Measurements from ENCODE around the gene JCAD.
"Not testable (repeated sequence)": the region's sequence is repeated elsewhere in the genome, so short reads cannot be mapped to it uniquely, and the experiment has no call there.

Gene JCAD

GRCh38 chr10:30011956-30012647 lies 47.3 kb downstream of the JCAD start:
- no peak for TF ChIP-seq CTCF (IDR thresholded peaks at IDR 0.05; ENCODE audit: low read depth, low read length)
- no peak for DNase-seq (ENCODE audit: extremely low read depth, low read depth)

GRCh38 chr10:30011396-30011795 lies 48.0 kb downstream of the JCAD start:
- no peak for DNase-seq (ENCODE audit: extremely low read depth, low read depth)
- TF ChIP-seq CTCF (IDR thresholded peaks at IDR 0.05; ENCODE audit: low read depth, low read length) = no peak

- no peak for DNase-seq (ENCODE audit: extremely low read depth, low read depth)
- TF ChIP-seq CTCF (IDR thresholded peaks at IDR 0.05; ENCODE audit: low read depth, low read length) = no peak
Measured at GRCh38 chr10:30007406-30007805, 52.0 kb downstream of the JCAD start.

GRCh38 chr10:30006410-30006809 lies 53.0 kb downstream of the JCAD start:
- no peak for DNase-seq (ENCODE audit: extremely low read depth, low read depth)
- no peak for TF ChIP-seq CTCF (IDR thresholded peaks at IDR 0.05; ENCODE audit: low read depth, low read length)

GRCh38 chr10:30005116-30005515 lies 54.3 kb downstream of the JCAD start:
- DNase-seq (ENCODE audit: extremely low read depth, low read depth) = not testable (repeated sequence)

- TF ChIP-seq CTCF (IDR thresholded peaks at IDR 0.05; ENCODE audit: low read depth, low read length) = peak; percentile 92
Measured at GRCh38 chr10:30002426-30003266, 56.7 kb downstream of the JCAD start.

GRCh38 chr10:30000802-30001571 lies 58.4 kb downstream of the JCAD start:
- DNase-seq (ENCODE audit: extremely low read depth, low read depth) = peak; percentile 64
- no peak for TF ChIP-seq CTCF (IDR thresholded peaks at IDR 0.05; ENCODE audit: low read depth, low read length)

More at GRCh38 chr10:30002426-30003266, 56.7 kb downstream of the JCAD start:
- peak; percentile 37 for DNase-seq (ENCODE audit: extremely low read depth, low read depth)

All from AG09319 (cell line).